ENCODE measurements around the gene ACTN4. TPM values are rescaled to one million over a fixed set of nuclear protein-coding genes. Genes with fewer than 3 reads are reported as not detected.

ACTN4 gene
- total and polyA plus RNA-seq, 2 experiments from 2014 or later, result 68.9 to 427 TPM

- H3K4me3 ChIP-seq, result no peak overlapping the region
- Mint-ChIP-seq H3K4me1 (0 out of 3 replicates have a peak, but pooled peaks cover 2% of the 10 kb centered on the region), H3K9me3 (no peaks in the 10 kb centered on the region), H3K27me3 (ENCODE audit: insufficient read depth, low read depth, poor library complexity) (peaks cover 16% of the 10 kb centered on the region), H3K4me3 (no peak overlapping the region), H3K27ac (no peak overlapping the region), H3K36me3 (ENCODE audit: low read depth) (peaks cover 71% of the 10 kb centered on the region)
- peaks cover 2% of the 10 kb centered on the region for H4K20me1 ChIP-seq (replicated peaks; ENCODE audit: insufficient read depth)
- H3K27me3 ChIP-seq (ENCODE audit: insufficient read depth), result no peaks in the 10 kb centered on the region
- H3K9me2 ChIP-seq (ENCODE audit: insufficient read depth), result no peaks in the 10 kb centered on the region
- ATAC-seq (no peak), DNase-seq (ENCODE audit: low spot score) (no peak)
- H3K27ac ChIP-seq (ENCODE audit: low read depth), result no peak overlapping the region
- H3K4me1 ChIP-seq (ENCODE audit: insufficient read depth), result no peaks in the 10 kb centered on the region
- H3K79me2 ChIP-seq (replicated peaks; ENCODE audit: insufficient read depth), result no peaks in the 10 kb centered on the region
- no peak overlapping the region for H2AFZ ChIP-seq
- H3K36me3 ChIP-seq (ENCODE audit: insufficient read depth), result peaks cover 40% of the 10 kb centered on the region
- TF ChIP-seq ZNF114 (CRISPR knock-in tag; IDR thresholded peaks at IDR 0.05) (no peak), ETS1 (IDR thresholded peaks at IDR 0.05) (no peak), EZH2phosphoT487 (IDR thresholded peaks at IDR 0.05; ENCODE audit: unreplicated experiment) (no peak), REST (IDR thresholded peaks at IDR 0.05; ENCODE audit: unreplicated experiment) (no peak), POLR2AphosphoS5 (IDR thresholded peaks at IDR 0.05; ENCODE audit: low read depth) (no peak), ZNF462 (CRISPR knock-in tag; IDR thresholded peaks at IDR 0.05) (no peak), JUNB (IDR thresholded peaks at IDR 0.05; ENCODE audit: unreplicated experiment) (no peak), ZNF331 (CRISPR knock-in tag; IDR thresholded peaks at IDR 0.05; ENCODE audit: low read depth) (no peak), CREB1 (CRISPR knock-in tag; IDR thresholded peaks at IDR 0.05; ENCODE audit: low read depth) (no peak), EZH2 (IDR thresholded peaks at IDR 0.05; ENCODE audit: low read depth, unreplicated experiment) (no peak), STAT1 (IDR thresholded peaks at IDR 0.05; ENCODE audit: unreplicated experiment) (no peak), CTCF (conservative IDR thresholded peaks at IDR 0.05; ENCODE audit: low read depth in 2 of 2) (no peak), NANOG (IDR thresholded peaks at IDR 0.05; ENCODE audit: borderline replicate concordance) (no peak)
- H3F3A ChIP-seq (replicated peaks; ENCODE audit: low read depth), result peaks cover 16% of the 10 kb centered on the region; the same call in 1 of the 2 replicates
- no peak overlapping the region for H3K4me2 ChIP-seq
These were observed 74.0 kb downstream of the ACTN4 start for GRCh38 chr19:38721496-38721895.

Data from GM23338 (cell line).